ACC112 (cell line): Measurements from ENCODE around the gene ZNF408.
A peak's percentile ranks its signal among the peaks of the same experiment; 100 is the strongest.
"Not testable (repeated sequence)": the region's sequence is repeated elsewhere in the genome, so short reads cannot be mapped to it uniquely, and the experiment has no call there.

ENCODE experiments used
- H2AFZ ChIP-seq: fragments of 200-600 bp; sonication (generic); one replicate; pipeline ENCODE4 v1.6.0; 2017; ENCODE audit warnings: antibody characterized with exemption, low read length; ENCODE audit not compliant: unreplicated experiment
- H3K27ac ChIP-seq: fragments of 200-600 bp; sonication (generic); 2 replicates; pipeline ENCODE4 v1.5.1; 2014; ENCODE audit warnings: low read depth, mild to moderate bottlenecking, antibody characterized with exemption, low read length, moderate library complexity
- H3K27me3 ChIP-seq: fragments of 200-600 bp; sonication (generic); 2 replicates; pipeline ENCODE4 v1.6.1; 2014; ENCODE audit warnings: mild to moderate bottlenecking, antibody characterized with exemption, low read length, moderate library complexity, mixed read lengths; ENCODE audit not compliant: insufficient read depth
- H3K36me3 ChIP-seq: fragments of 200-600 bp; sonication (generic); 2 replicates; pipeline ENCODE4 v1.6.1; 2016; ENCODE audit warnings: mild to moderate bottlenecking, antibody characterized with exemption, low read length, moderate library complexity, mixed read lengths; ENCODE audit not compliant: insufficient read depth
- H3K4me1 ChIP-seq: fragments of 200-600 bp; sonication (generic); one replicate; pipeline ENCODE4 v1.6.1; 2016; ENCODE audit warnings: low read length, mixed read lengths; ENCODE audit not compliant: insufficient read depth, unreplicated experiment, control insufficient read depth
- H3K4me3 ChIP-seq: fragments of 200-600 bp; sonication (generic); 2 replicates; pipeline ENCODE4 v1.5.1; 2014; ENCODE audit warnings: mild to moderate bottlenecking, low read depth, low read length
- H3K79me2 ChIP-seq: fragments of 200-600 bp; sonication (generic); one replicate; pipeline ENCODE4 v1.6.0; 2016; ENCODE audit warnings: low read length; ENCODE audit not compliant: control insufficient read depth, unreplicated experiment, insufficient read depth

ZNF408 gene

GRCh38 chr11:46697303-46697702, 3.5 kb upstream of the ZNF408 start:
- peaks cover 39% of the 10 kb centered on the region for H3K79me2 ChIP-seq
- peaks cover 16% of the 10 kb centered on the region for H3K4me1 ChIP-seq
- H2AFZ ChIP-seq, result no peak overlapping the region
- H3K27ac ChIP-seq, result no peak overlapping the region
- H3K27me3 ChIP-seq, result no peaks in the 10 kb centered on the region
- no peak overlapping the region for H3K4me3 ChIP-seq
- H3K36me3 ChIP-seq, result 0 out of 2 replicates have a peak, but pooled peaks cover under 1% of the 10 kb centered on the region

- no peaks in the 10 kb centered on the region for H3K27me3 ChIP-seq
- peaks cover 21% of the 10 kb centered on the region for H3K4me1 ChIP-seq
- H3K36me3 ChIP-seq, result 0 out of 2 replicates have a peak, but pooled peaks cover 5% of the 10 kb centered on the region
- H3K79me2 ChIP-seq, result peaks cover 43% of the 10 kb centered on the region
- no peak overlapping the region for H3K27ac ChIP-seq
- H3K4me3 ChIP-seq, result no peak overlapping the region
- H2AFZ ChIP-seq, result no peak overlapping the region
Measured at GRCh38 chr11:46697723-46698122, 3.1 kb upstream of the ZNF408 start.

- Histone ChIP-seq H3K4me1 (peaks cover 21% of the 10 kb centered on the region), H3K4me3 (peak overlapping the region; percentile 94), H3K27ac (no peak overlapping the region), H3K27me3 (no peaks in the 10 kb centered on the region), H2AFZ (no peak overlapping the region), H3K79me2 (peaks cover 47% of the 10 kb centered on the region), H3K36me3 (0 out of 2 replicates have a peak, but pooled peaks cover 5% of the 10 kb centered on the region)
Measured at GRCh38 chr11:46698597-46698996, 2.2 kb upstream of the ZNF408 start.

GRCh38 chr11:46701078-46701654, 335 bp downstream of the ZNF408 start:
- no peaks in the 10 kb centered on the region for H3K27me3 ChIP-seq
- H3K79me2 ChIP-seq, result peaks cover 51% of the 10 kb centered on the region
- H2AFZ ChIP-seq, result peak overlapping the region; percentile 79
- H3K4me3 ChIP-seq, result peak overlapping the region; percentile 94
- H3K36me3 ChIP-seq, result 0 out of 2 replicates have a peak, but pooled peaks cover 5% of the 10 kb centered on the region
- peaks cover 21% of the 10 kb centered on the region for H3K4me1 ChIP-seq
- peak overlapping the region; percentile 86 for H3K27ac ChIP-seq

GRCh38 chr11:46705070-46705688, 4.3 kb downstream of the ZNF408 start:
- Histone ChIP-seq H3K4me1 (peaks cover 6% of the 10 kb centered on the region), H3K79me2 (peaks cover 24% of the 10 kb centered on the region), H2AFZ (no peak overlapping the region), H3K36me3 (0 out of 2 replicates have a peak, but pooled peaks cover 5% of the 10 kb centered on the region), H3K27ac (no peak overlapping the region), H3K27me3 (no peaks in the 10 kb centered on the region), H3K4me3 (no peak overlapping the region)

GRCh38 chr11:46706886-46707285, 6.1 kb downstream of the ZNF408 start:
- Histone ChIP-seq H3K36me3 (0 out of 2 replicates have a peak, but pooled peaks cover 5% of the 10 kb centered on the region), H3K27me3 (no peaks in the 10 kb centered on the region), H3K79me2 (peaks cover 14% of the 10 kb centered on the region), H3K27ac (no peak overlapping the region), H3K4me3 (no peak overlapping the region), H3K4me1 (peaks cover 18% of the 10 kb centered on the region), H2AFZ (no peak overlapping the region)

GRCh38 chr11:46709351-46709750, 8.5 kb downstream of the ZNF408 start:
- H3K27ac ChIP-seq, H2AFZ ChIP-seq, H3K27me3 ChIP-seq, H3K4me3 ChIP-seq, H3K79me2 ChIP-seq, H3K36me3 ChIP-seq: not testable (repeated sequence)
- H3K4me1 ChIP-seq, result peaks cover 17% of the 10 kb centered on the region

GRCh38 chr11:46710821-46711269, 10.0 kb downstream of the ZNF408 start:
- Histone ChIP-seq H3K27ac (peak overlapping the region; percentile 85), H3K4me3 (no peak overlapping the region), H2AFZ (peak overlapping the region; percentile 82), H3K79me2 (no peaks in the 10 kb centered on the region), H3K4me1 (peaks cover 24% of the 10 kb centered on the region), H3K27me3 (no peaks in the 10 kb centered on the region), H3K36me3 (no peaks in the 10 kb centered on the region)

GRCh38 chr11:46711303-46711702, 10.5 kb downstream of the ZNF408 start:
- H3K4me1 ChIP-seq, result peaks cover 24% of the 10 kb centered on the region
- H3K79me2 ChIP-seq, result no peaks in the 10 kb centered on the region
- no peaks in the 10 kb centered on the region for H3K27me3 ChIP-seq
- H3K36me3 ChIP-seq, result no peaks in the 10 kb centered on the region
- peak overlapping the region; percentile 82 for H2AFZ ChIP-seq
- no peak overlapping the region for H3K4me3 ChIP-seq
- peak overlapping the region; percentile 85 for H3K27ac ChIP-seq

GRCh38 chr11:46712874-46713576, 12.2 kb downstream of the ZNF408 start:
- H3K4me3 ChIP-seq, result no peak overlapping the region
- H2AFZ ChIP-seq, result no peak overlapping the region
- H3K4me1 ChIP-seq, result peaks cover 25% of the 10 kb centered on the region
- no peaks in the 10 kb centered on the region for H3K36me3 ChIP-seq
- no peak overlapping the region for H3K27ac ChIP-seq
- H3K27me3 ChIP-seq, result no peaks in the 10 kb centered on the region
- no peaks in the 10 kb centered on the region for H3K79me2 ChIP-seq
